Raji (cell line): Measurements from ENCODE around the gene CPM.

Experiments
- POLR2A ChIP-seq: IDR thresholded peaks from 2 replicates; pipeline ENCODE4 v1.6.1; 2011; ENCODE audit warnings: low read depth, low read length, control low read depth; ENCODE audit not compliant: insufficient read depth

CPM gene

GRCh38 chr12:68842123-68842522, 90.8 kb downstream of the CPM start:
- no peak for TF ChIP-seq POLR2A

GRCh38 chr12:68841717-68842116, 91.3 kb downstream of the CPM start:
- TF ChIP-seq POLR2A: no peak

- TF ChIP-seq POLR2A: no peak
Observed at GRCh38 chr12:68839183-68840147, 93.5 kb downstream of the CPM start.

DNA sequence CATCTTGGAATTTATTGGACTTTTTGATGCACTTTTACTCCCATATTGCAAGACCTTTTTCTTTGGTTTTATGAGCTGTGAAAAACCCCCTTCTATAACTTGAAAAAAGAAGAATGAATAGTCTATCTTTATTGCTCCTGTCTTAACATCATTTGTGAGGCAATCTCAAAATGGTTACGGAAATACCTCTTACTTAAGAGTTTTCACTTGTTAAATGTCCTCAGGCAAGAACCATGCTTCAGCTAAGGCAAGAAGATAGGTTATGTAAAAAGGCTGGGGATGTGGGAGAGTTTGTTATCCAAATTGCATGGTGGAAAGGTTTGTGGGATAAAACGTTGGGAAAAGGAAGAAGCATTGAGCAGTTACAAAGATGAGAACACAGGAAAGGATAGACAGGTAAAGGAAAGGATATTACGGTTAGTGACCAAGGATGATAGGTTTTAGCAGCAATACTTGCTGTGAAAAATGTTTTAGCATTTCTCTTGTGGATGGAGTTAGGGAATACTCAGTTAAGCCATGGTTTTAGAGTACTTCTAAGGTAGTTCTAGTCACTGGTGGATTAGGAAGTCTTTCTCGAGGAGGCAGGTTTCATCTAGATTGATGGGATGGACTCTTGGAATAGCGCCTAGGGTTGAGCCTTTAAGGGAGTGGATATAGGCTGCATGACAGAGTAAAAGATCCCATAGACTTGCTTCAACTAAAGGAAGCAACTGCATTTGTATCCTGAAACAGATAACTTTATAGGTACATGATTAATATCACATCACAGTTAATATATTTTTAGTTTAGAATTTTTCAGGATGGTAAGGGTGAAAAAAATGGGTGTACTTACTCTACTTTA, 94.7 kb downstream of the CPM start:
- no peak for TF ChIP-seq POLR2A

- TF ChIP-seq POLR2A: no peak
Observed at GRCh38 chr12:68837215-68837614, 95.8 kb downstream of the CPM start.

DNA sequence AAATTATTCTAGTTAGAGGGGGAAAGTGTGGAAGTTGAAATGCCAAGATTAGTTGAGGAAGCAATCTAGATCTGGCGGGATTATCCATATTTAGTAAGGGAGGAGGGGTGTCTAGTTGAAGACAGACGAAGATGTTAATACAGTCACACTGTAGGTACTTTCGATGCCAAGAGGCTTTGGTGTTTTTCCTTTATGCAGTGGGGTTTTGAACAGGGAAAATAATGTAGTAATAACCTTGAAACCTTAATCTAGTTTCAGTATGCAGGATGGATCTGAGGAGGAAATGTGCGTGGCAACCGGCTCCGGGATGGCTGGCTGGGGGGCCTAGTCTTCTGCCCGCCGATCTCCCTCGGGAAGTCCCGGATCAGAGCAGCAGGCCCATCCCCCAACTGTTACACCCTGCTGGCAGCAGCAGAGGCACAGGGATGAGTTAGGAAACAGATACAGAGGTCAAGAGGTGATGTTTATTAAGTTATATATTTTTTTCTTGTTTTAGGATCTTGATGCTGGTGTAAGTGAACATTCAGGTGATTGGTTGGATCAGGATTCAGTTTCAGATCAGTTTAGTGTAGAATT, 97.5 kb downstream of the CPM start:
- no peak for TF ChIP-seq POLR2A

GRCh38 chr12:68833508-68833907, 99.5 kb downstream of the CPM start:
- TF ChIP-seq POLR2A: no peak

GRCh38 chr12:68832504-68832867, 100.5 kb downstream of the CPM start:
- no peak for TF ChIP-seq POLR2A

DNA sequence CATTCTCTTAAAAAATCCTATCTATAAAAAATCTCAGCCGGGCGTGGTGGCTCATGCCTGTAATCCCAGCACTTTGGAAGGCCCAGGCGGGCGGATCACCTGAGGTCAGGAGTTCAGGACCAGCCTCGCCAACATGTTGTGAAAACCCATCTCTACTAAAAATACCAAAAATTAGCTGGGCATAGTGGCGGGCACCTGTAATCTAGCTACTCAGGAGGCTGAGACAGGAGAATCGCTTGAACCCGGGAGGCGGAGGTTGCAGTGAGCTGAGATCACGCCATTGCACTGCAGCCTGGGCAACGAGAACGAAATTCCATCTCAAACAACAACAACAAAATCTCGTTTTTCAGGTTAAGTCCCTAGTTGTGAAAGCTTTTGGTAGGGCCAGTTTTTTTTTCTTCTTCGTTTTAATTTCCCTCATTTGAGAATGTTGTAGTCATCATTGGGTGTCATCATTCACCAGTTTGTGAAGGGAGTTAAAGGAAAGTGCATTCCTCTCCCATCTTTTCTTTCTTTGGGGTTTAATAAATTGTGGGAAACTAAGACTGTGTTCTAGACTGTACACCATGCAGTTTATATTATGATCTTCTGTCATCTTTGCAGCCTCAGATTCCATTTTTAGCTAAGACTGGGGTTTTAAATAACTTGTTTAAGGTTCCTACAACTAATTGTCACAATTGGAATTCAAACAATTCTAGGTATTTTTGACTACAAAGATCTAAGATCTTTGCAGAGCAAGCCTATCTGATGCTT, 101.0 kb downstream of the CPM start:
- TF ChIP-seq POLR2A: no peak

DNA sequence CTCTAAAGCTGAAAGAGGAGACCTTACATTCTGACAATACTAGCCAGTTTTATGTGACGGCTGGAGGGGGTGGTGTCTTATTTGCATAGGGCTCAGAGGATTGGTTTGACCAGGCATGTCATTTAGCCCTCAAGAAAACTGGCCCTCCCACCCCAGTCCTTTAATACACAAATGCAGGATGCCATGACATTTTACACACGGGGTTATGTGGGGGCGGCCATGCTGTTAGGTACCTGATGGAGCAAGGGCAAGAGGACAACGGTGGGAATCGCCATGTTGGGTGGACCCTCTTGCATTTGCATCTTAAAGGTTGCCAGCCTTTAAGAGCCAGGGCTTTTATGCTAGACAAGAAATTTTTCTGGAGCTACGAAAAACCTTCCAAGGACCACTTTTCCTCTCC, 101.7 kb downstream of the CPM start:
- TF ChIP-seq POLR2A: no peak

GRCh38 chr12:68828672-68829068, 104.3 kb downstream of the CPM start:
- no peak for TF ChIP-seq POLR2A

- no peak for TF ChIP-seq POLR2A
Observed at GRCh38 chr12:68827895-68828671, 104.9 kb downstream of the CPM start.

- no peak for TF ChIP-seq POLR2A
Observed at GRCh38 chr12:68825569-68826217, 107.3 kb downstream of the CPM start.
